K562 (cell line): Measurements from ENCODE around the gene FSTL1.

Source experiments
- CEBPB ChIP-seq: fragments of 450-650 bp; IDR thresholded peaks from 2 replicates; pipeline ENCODE4 v1.6.1; 2016; ENCODE audit warnings: missing genetic modification characterization, missing compliant biosample characterization
- CTCF ChIP-seq, 3 experiments: IDR thresholded peaks in 2 of 3; conservative IDR thresholded peaks in 1 of 3; 2 replicates each; pipeline ENCODE4 v1.5.1; 2011 to 2012; ENCODE audit warnings: low read length in 3 of 3, mild to moderate bottlenecking in 3 of 3, control low read depth in 2 of 3, improper control_type of control experiment in 1 of 3, inconsistent platforms in 1 of 3, low read depth in 1 of 3, mixed read lengths in 1 of 3, moderate library complexity in 1 of 3; ENCODE audit not compliant: insufficient read depth in 2 of 3
- ELF4 ChIP-seq: fragments of 450-650 bp; formaldehyde crosslinking; IDR thresholded peaks from 2 replicates; pipeline ENCODE4 v1.4.0; 2022; ENCODE audit warnings: missing genetic modification characterization
- KAT2B ChIP-seq: IDR thresholded peaks from one replicate; pipeline ENCODE4 v1.6.1; 2012; ENCODE audit warnings: low read depth, mild to moderate bottlenecking, control low read depth, inconsistent platforms, low read length, moderate library complexity
- KLF13 ChIP-seq: fragments of 450-650 bp; IDR thresholded peaks from 2 replicates; pipeline ENCODE4 v1.6.1; 2016; ENCODE audit warnings: missing genetic modification characterization, low read depth, mild to moderate bottlenecking, missing compliant biosample characterization, moderate library complexity, borderline replicate concordance
- MTF1 ChIP-seq: fragments of 250-450 bp; sonication (Bioruptor Pico); IDR thresholded peaks from 2 replicates; pipeline ENCODE4 v1.9.0; 2021; ENCODE audit warnings: moderate library complexity, mild to moderate bottlenecking, inconsistent platforms, borderline replicate concordance
- RAD21 ChIP-seq, 2 experiments: fragments of 250-450 bp in 1 of 2; fragments of 450-650 bp in 1 of 2; sonication (Bioruptor Pico) in 1 of 2; formaldehyde crosslinking in 1 of 2; IDR thresholded peaks in 1 of 2; conservative IDR thresholded peaks in 1 of 2; 2 replicates each; pipeline versions ENCODE4 v1.4.0 to v1.8.0; 2020 to 2022; ENCODE audit warnings: mild to moderate bottlenecking in 2 of 2, moderate library complexity in 1 of 2
- RFX5 ChIP-seq: IDR thresholded peaks from 2 replicates; pipeline ENCODE4 v1.6.1; 2011; ENCODE audit warnings: low read depth, mild to moderate bottlenecking, improper control_type of control experiment, low read length
- TF ChIP-seq, protein P1 (sequence below): sonication (generic); formaldehyde crosslinking; IDR thresholded peaks from 2 replicates; pipeline ENCODE4 v1.8.0; 2022; ENCODE audit warnings: missing genetic modification reagents, mild to moderate bottlenecking, moderate library complexity, borderline replicate concordance

DNA sequence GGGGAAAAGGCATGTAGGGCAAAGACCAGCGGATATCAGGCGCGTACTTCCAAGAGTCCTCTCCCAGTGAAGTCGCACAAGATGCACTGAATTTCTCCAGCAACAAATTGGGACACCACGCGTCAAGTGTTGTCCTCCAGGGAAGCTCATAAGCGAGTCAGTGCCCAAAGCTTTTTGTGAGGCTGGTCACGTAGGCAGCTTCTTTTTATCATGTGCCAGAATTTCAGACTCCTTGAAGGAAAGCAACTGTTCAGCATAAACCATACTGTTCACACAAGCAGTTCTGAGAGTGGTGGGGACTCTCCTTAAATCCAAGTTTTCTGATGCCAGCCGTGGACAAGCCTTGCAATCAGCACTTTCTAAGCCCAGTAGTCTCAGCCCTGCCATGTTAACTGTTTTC, 10.1 kb upstream of the FSTL1 start:
- TF ChIP-seq RFX5 (no peak), KAT2B (no peak), MTF1 (no peak), RAD21 (CRISPR knock-in tag; conservative IDR thresholded peaks at IDR 0.05 in 1 of 2, IDR thresholded peaks at IDR 0.05 in 1 of 2) (no peak), CTCF (IDR thresholded peaks at IDR 0.05 in 2 of 3, conservative IDR thresholded peaks at IDR 0.05 in 1 of 3; ENCODE audit: insufficient read depth in 2 of 3, low read depth in 1 of 3, low read length in 3 of 3) (no peak), ELF4 (CRISPR knock-in tag) (no peak), CEBPB (tag) (no peak), KLF13 (tag) (no peak)
- TF ChIP-seq, protein P1, sequence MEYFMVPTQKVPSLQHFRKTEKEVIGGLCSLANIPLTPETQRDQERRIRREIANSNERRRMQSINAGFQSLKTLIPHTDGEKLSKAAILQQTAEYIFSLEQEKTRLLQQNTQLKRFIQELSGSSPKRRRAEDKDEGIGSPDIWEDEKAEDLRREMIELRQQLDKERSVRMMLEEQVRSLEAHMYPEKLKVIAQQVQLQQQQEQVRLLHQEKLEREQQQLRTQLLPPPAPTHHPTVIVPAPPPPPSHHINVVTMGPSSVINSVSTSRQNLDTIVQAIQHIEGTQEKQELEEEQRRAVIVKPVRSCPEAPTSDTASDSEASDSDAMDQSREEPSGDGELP (CRISPR knock-in tag): no peak
